Measurements from ENCODE around the gene DGKZ.

GRCh38 chr11:46299451-46299961, 47.8 kb upstream of the DGKZ start:
- TF ChIP-seq CTCF (IDR thresholded peaks at IDR 0.05; ENCODE audit: low read depth, low read length), result no peak
- no peak for TF ChIP-seq EZH2phosphoT487 (IDR thresholded peaks at IDR 0.05; ENCODE audit: low read depth)

All from OCI-LY3 (cell line).